GM18861 (cell line): ENCODE data around the gene NXNL1.

ENCODE experiments used
- ATAC-seq: cut with Tn5 transposase; IDR thresholded peaks from one replicate; pipeline ENCODE4 v1.9.1; 2021; ENCODE audit not compliant: unreplicated experiment

The NXNL1 gene

DNA sequence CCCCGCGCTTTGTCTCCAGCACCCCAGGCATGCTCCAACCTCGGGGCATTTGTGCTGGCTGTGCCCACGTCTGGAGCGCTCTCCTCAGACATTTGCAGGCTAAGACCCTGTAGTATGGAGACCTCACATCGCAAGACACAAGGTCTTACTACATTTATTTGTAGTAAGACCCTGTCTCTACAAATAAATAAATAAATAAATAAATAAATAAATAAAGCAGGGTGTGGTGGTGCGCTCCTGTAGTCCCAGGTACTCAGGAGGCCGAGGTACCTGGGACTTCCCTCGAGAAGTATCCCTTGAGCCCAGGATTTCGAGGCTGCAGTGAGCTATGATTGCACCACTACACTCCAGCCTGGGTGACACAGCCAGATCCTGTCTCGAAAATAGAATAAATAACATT lies 4.6 kb downstream of the NXNL1 start:
- no peak for ATAC-seq

DNA sequence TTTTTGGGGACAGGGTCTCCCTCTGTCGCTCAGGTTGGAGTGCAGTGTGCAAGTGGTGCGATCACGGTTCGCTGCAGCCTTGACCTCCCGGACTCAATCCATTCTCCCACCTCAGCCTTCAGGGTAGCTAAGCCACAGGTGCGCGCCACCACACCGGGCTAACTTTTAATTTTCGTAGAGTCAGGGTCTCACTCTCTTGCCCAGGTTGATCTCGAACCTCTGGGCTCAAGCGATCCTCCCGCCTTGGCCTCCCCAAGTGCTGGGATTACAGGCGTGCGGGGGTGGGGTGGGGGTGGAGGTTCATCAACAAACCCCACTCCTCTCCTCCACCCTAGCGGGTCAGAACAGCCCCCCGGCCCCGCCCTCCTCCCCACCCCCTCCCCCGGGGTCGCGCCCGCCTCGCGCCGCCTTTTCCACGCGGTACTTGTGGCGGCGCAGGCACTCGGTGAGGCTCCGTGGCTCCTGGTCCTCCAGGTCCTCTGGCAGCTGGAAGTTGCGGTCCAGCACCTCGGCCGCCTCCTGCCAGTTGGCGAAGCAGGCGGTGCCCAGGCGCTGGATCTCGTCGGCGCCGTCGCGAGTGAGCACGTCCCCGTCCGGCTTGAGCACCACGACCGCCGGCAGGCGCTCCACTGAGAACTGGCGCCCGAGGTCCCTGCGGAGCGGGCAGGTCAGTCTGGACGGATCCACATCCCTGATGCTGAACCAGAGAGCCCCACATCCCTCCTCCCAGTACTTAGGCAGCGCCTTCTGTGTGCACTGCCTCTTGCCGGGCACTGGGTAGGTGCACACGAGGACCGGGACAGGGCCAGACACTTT lies 5.2 kb downstream of the NXNL1 start:
- ATAC-seq, result no peak

DNA sequence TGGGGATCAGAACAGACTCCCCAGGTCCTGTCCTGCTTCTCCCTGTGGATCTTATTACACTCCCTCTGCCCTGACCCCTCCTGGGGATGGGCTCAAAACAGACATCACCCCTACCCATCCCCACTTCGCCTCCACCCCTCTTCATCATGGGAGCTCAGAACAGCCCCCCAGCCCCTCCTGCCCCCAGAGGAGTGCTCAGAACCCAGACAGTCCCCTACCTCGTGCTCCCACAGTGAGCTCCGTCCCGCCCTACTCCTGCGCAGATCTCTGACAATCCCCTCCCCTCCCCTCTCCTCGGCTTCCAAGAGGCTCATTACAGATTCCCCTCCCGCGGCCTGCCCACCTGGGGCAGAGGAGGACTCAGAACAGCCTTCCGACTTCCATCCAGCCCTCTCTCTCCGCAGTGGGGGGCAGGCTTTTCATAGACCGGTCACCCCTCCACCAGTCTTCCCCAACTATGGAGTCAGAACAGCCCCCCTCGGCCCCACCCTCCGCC lies 6.1 kb downstream of the NXNL1 start:
- no peak for ATAC-seq

DNA sequence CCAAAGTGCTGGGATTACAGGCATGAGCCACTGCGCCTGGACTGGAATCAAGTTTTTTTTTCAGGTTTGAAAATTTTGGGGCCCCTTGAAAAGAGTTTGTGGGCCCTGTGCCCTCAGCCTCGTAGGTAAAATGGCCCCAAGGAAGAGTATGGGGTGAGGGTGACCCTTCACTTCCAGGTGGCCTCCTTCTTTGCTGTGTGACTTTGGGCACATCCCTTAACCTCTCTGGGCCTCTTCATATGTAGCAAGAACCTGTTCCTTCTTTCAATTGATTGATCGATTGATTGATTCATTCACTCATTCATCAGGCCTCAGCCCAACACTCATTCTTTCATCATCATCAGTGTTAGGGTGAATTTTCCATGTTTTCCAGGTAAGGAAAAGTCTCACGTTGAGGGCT lies 8.9 kb downstream of the NXNL1 start:
- no peak for ATAC-seq

DNA sequence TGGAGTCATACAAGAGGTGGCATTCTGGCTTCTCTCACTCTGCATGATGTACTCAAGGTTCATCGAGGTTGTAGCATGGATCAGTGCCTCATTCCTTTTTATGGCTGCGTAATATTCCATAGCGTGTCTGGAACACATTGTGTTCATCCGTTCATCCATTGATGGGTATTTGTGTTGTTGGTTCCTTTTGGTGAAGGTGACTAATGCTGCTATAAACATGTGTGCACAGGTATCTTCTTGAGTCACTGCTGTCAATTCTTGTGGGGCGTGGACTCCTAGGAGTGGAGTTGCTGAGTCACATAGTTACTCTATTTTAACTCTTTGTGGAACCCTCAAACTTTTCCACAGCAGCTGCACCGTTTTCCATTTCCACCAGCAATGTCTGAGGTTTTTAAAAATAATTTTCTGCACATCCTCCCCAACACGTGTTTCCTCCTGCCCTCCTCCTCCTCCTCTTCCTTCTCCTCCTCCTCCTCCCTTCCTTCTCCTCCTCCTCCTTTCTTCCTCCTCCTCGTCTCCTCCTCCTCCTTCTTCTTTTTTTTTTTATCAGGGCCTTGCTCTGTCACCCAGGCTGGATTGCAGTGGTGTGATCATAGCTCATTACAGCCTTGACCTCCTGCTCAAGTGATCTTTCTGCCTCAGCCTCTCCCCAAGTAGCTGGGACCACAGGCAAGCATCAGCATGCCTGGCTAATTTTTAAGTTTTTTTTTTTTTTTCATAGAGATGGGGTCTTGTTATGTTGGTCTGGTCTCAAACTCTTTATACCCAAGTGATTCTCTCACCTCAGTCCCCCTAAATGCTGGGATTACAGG lies 10.3 kb downstream of the NXNL1 start:
- no peak for ATAC-seq

DNA sequence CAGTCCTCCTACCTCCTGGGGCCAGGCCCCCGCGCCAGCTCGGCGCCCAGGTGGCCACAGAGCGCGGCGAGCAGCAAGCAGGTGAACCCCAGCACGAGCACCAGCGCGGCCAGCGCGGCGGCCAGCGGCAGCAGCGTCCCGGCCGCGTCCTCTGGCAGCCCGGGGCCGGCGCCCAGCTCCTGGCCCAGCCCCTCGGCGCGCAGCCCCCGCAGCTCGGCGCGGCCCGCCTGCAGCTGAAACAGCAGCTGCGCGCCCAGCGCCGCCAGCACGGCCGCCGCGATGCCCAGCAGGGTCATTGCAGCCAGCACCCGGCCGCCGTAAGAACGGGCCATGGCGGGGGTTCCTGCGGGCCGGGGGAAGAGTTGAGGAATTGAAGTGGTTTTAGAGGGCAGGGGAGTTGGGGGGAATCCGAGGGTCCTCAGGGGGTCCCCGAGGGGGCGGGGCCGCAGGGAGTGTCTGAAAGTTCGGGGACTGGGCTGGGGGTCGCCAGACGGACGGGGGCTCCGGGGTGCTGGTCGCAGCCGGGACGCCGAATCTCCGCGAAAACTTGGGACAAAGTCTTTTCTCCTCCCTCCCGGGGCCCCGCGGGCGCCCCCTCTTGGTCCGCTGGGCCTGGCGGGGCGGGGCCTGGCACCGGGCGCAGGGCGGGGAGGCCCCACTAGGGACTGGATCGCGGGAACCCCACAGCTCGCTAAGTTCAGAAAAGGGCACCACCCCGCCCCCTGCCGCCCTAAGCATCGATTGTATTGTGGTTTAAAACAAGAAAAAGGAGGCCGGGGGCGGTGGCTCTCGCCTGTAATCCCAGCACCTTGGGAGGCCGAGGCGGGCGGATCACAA lies 12.4 kb downstream of the NXNL1 start, which contains the start of gene TMEM221:
TMEM221 (minus strand) TSS at position 538 of the 837 bp plus-strand sequence; CDS start at position 332, 206 bp downstream.
- ATAC-seq, result no peak

DNA sequence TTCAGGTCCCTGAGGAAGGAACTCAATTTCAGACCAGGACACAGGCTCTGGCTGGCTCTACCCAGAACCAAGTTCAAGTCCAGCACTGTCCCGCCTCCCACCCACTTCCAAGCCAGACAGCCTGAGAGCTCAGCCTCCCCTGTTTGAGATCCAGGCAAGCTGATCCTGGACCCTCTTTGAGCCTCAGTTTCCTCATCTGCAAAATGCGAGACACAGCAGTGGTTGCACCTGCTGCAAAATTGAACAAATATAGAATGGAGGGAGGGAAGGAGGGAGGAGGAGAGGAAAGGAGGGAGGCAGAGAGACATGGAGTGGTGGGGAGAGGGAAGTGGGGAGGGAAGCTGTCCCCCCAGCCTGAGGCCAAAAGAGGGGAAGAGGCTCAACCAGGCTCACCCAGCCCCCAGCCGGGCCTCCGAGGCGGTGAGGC lies 13.0 kb downstream of the NXNL1 start:
- ATAC-seq, result no peak

DNA sequence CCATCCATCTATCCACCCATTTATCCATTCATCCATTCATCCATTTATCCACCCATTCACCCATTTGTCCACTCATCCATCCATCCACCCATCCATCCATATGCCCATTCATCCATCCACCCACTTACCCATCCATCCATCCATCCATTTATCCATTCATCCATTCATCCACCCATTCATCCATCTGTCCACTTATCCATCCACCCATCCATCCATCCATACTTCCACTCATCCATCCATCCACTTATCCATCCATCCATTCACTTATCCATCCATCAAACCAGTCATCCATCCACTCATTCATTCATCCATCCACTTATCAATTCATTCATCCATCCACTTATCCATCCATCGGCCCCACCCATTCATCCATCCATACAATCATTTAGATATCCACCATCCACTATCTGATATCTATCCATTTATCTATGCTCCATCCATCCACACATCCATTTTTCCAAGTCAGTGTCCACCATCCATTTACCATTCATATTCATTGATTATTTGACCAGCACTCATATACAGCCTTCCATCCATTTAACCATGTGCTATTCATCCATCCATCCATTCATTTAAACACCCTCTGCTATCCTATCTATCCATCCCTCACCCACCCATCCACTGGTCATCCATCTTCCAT lies 15.1 kb downstream of the NXNL1 start:
- no peak for ATAC-seq

DNA sequence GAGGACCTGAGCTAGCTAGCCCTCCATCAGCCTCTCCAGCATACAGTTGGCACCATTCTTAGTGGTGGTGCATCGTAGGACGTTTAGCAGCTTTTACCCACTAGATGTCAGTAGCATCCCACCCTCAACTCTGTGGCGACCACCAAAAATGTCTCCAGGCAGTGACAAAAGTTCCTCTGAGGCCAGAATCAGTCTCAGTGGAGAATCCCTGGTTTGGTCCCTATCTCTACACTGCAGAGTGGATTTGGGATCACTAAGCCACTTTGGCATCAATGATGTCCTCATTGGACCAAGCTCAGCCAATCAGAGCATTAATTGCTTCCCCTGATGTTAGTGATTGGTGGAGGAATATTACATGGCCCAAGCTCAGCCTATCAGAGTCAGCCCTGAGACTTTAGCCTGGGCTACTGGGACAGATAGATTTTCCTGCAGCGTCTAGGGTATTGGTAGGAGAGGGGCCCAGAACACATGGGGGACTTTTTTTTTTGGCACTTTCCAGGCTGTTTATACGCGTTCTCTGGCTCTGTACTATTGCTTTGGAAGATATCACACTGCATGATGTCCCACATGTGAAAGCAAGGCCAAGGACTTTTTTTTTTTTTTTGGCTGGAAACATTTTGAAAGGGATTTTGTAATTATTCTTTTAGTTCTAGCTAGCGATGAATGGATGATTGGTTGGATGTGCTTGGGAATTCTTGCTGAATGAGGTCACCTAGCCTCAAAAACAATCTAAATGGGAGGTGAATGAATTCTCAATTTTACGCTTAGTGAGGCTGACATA lies 19.3 kb downstream of the NXNL1 start:
- ATAC-seq, result no peak

DNA sequence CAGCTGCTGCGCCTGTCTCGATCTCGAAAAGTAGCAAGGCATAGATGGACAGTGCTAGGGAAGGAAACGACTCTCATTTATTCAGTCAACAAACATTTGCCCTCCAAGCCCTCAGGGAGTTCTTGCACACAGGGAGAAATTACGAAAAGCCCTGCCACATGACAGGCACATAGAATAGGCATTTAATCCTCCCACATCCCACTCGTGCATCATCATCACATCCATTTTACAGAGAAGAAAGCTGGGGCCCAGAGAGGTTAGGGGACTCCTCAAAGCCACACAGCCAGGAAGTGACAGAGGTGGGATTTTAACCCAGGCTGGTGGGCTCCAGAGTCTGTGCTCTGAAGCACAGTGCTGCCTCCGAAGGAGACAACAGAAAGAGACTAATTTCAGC lies 23.9 kb downstream of the NXNL1 start:
- no peak for ATAC-seq

DNA sequence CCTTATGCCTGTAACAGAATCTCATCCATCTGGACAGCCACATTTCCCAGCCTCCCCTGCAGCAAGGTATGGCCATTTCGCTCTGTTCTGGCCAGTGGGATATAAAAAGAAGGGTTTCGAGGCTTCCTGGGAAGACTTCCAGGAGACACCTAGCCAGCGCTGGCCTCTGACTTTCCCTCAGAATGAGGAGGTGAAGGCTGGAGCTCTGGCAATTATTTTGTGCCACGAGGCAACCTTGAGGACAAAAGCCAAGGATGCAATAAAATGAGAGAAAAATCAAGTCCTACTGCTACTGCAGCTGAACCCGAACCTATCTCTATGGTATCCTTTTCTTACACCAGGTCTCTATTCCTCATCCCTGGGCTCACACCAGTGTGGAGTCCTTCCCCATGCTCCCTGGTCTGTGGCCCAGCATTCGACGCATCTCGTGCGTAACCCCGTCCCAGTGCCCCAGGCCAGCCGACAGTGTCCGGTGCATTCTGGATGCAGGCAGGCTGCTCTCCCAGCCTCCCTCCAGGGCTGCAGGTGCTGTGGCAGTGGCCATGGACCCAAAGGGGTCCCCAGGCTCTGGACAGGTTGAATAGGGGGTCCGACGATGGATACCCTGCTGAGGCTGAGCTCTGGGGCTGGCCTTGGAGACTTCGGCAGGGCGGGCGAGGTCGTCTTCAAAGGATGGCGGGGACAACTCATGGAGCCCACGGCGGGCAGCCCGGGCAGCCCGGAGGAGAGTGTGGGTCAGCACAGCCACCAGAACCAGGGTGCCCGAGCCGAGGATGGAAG lies 24.4 kb downstream of the NXNL1 start:
- no peak for ATAC-seq

DNA sequence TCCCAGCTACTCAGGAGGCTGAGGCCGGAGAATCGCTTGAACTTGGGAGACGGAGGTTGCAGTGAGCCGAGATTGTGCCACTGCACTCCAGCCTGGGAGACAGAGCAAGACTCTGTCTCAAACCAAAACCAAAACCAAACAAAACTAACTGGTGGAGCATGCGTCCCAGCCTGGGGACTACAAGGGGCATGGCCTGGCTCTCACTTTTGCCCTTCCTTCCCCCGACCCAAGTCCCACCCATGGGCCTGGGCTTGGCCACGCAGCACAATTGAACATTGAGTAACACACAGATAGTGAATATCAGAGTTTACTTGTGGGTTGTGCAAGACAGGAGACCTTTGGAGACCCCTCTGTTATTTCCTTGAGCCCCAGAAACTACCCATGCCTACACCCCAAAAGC lies 25.5 kb downstream of the NXNL1 start:
- ATAC-seq, result no peak

DNA sequence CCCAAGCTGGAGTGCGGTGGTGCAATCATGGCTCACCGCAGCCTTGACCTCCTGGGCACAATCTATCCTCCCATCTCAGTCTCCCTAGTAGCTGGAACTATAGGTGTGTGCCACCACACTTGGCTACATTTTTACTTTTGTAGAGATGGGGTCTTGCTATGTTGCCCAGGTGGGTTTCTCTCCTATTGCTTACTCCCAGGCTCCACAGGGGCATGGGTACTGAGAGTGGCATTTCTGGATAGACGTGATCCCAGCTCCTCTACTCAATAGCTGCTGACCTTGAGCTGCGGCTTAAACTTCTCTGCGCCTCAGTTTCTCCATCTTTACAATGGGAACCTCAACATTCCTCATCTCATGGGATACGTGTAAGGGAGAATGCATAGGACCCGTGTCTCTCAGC lies 29.3 kb downstream of the NXNL1 start:
- ATAC-seq, result no peak

DNA sequence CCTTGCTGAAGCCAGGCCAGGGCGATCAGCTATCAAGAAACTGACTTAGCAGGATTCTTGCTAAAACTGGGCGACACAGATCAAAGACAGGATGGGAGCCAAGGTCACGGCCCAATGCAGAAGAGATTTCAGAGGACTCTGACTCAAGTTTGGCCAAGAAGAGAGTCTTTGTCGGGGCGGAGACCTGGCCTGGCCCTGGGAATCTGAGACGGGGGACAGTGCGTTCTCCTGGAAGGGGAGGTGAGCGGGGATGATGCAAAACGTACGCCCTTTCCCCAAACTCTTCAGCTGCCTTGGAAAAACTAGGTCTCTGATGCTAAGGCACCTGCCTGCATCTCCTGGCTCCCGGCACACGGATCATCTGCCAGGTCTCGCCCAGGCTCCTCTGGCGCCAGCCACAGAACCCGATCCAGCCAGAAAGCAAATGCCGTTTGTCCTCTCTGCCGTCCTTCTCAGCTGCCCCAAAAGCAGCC lies 31.0 kb downstream of the NXNL1 start:
- no peak for ATAC-seq

DNA sequence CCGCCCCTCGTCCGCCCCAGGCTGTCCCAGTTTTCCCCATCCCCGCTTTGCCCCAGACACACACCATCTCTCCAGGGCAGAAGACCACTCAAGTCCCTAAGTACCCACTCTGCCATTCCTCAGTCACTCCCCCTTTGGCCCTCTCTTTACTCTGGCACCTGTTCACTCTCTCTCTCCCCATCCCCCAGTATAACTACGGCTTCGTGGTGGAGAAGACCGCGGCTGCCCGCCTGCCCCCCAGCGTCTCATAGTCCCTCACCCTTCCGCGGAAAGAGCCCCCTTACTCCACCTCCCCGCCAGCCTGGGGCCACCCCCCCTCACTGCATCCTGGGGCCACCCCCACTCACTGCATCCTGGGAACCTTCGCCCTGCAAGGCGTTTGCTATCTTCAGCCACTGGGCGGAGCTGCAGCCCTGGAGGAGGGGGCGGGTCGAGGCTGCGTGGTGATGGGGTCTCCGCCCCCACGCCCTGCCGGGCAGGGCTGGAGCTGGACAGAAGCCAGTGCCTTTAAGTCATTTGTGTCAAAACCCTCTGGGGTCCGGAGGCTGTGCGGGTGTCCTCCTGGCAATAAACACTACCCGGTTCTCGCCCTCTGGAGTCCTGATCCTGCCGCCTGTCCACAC lies 35.9 kb downstream of the NXNL1 start:
- no peak for ATAC-seq

DNA sequence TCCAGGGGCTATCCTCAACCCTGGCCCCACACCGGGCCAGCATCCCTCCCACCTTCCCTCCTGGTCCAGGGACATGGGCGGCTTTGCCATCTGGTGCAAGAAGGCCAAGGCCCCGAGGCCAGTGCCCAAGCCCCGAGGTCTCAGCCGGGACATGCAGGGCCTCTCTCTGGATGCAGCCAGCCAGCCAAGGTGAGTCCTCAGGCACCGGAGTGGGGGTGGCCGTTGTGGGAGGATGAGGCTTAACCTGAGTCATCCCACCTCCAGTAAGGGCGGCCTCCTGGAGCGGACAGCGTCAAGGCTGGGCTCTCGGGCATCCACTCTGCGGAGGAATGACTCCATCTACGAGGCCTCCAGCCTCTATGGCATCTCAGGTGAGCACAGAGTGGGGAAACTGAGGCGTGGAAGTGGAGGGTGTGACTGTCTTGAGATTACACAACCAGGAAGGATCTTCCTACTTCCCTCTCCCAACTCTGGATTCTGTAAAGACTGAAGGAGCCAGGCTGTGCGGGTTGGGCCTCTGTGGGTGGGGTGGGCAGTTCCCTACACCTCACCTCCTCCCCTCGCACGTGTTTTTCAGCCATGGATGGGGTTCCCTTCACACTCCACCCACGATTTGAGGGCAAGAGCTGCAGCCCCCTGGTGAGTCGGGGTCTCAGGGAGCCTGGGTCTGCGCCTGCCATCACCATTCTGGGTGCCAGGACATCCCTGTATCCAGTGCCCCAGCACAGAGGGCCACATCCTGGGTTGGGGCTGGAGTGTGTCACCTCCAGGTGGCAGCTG lies 37.1 kb downstream of the NXNL1 start:
- no peak for ATAC-seq

DNA sequence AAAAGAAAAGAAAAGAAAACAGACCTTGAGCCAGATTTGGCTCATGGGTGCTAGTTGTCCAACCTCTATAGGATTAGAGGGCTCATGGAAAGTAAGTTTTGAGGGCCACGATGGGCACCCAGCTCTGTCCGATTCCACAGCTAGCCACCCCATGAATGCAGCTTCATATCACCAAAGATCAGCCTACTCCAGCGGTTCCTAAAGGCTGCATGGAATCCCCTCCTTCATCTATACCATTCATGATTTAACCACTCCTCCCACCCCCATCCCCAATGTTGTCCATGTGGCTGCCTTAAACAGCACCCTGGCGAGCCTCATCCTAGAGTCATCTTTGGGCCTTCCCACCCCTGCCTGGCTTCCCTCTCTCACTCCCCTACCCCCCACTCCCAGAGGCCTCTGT lies 38.8 kb downstream of the NXNL1 start:
- no peak for ATAC-seq

DNA sequence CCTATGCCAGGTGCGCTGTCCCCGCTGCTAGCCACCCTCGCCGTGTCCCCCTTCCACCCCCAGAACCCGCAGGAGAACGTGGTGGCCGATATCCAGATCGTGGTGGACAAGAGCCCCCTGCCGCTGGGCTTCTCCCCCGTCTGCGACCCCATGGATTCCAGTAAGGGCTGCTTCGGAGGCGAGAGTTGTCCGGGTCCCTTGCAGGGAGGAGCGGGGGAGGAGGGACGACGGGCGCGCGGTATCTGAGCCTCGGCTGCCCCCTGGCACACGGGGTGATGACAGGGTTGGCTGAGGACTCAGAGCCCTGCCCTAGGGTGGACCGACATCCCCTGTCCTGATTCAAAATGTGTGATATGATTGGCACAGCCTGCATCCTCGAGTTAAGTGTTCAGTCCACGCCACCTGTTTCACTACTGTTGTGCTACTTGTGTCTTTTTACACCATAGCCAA lies 40.2 kb downstream of the NXNL1 start:
- no peak for ATAC-seq
